ENCODE measurements around the gene AFG1L. TPM values are rescaled to one million over a fixed set of nuclear protein-coding genes. Genes with fewer than 3 reads are reported as not detected.

Gene AFG1L
- polyA plus RNA-seq, 1 of the 3 experiments (the other 2 are of a cell fraction) = 0.71 TPM

DNA sequence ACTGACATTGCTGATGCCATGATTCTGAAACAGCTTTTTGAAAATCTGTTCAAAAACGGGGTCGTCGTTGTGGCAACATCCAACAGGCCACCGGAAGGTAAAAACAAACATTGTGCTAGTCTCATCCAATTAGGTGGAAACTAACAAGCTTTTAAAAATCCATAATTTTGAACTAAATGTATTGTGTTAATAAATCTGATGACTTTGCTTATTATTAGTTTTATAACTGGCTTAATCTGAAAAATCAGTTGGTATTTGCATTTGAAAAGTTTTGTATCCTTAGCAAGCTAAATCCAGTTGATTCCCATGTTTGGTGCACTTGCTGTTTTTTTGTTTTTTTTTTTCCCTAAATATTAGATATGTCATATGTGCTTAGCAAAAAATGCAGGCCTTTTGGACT, 71.4 kb downstream of the AFG1L start:
- 95% methylated on average over 4 of the region's 4 CpGs for WGBS (ENCODE audit: low lambda C conversion rate)
- POLR2A ChIA-PET = no interaction called here

More for the DNA sequence above, 71.4 kb downstream of the AFG1L start:
- Histone ChIP-seq H3K27me3 (ENCODE audit: insufficient read depth) (no peaks in the 10 kb centered on the region), H3F3A (replicated peaks; ENCODE audit: insufficient read depth) (peaks cover 5% of the 10 kb centered on the region), H3K27ac (ENCODE audit: low read depth in 2 of 2, low read length in 1 of 2) (no peak overlapping the region), H3K4me2 (no peak overlapping the region), H2AFZ (ENCODE audit: low read depth) (no peak overlapping the region), H3K9me2 (no peaks in the 10 kb centered on the region), H3K4me3 (ENCODE audit: low read depth in 2 of 2, low read length in 1 of 2) (no peak overlapping the region), H3K9ac (no peak overlapping the region), H3K36me3 (replicated peaks in 1 of 2; ENCODE audit: control insufficient read depth in 1 of 2, insufficient read depth in 2 of 2, low read length in 1 of 2) (no peaks in the 10 kb centered on the region), H4K20me1 (ENCODE audit: insufficient read depth) (no peaks in the 10 kb centered on the region), H3K4me1 (ENCODE audit: control insufficient read depth in 1 of 2, insufficient read depth in 2 of 2, low read depth in 1 of 2, low read length in 1 of 2) (no peaks in the 10 kb centered on the region; a peak in 2 of 4 replicates), H3K79me2 (ENCODE audit: insufficient read depth) (no peaks in the 10 kb centered on the region), H3K9me3 (no peaks in the 10 kb centered on the region)
- DNase-seq = no peak
- no peak for TF ChIP-seq POLR2AphosphoS5 (IDR thresholded peaks at IDR 0.05; ENCODE audit: low read depth, low read length)
- TF ChIP-seq FOXM1 (IDR thresholded peaks at IDR 0.05; ENCODE audit: low read depth) = no peak
- no peak for TF ChIP-seq GATA2 (CRISPR knock-in tag; IDR thresholded peaks at IDR 0.05)
- TF ChIP-seq RFX5 (IDR thresholded peaks at IDR 0.05; ENCODE audit: low read length) = no peak
- TF ChIP-seq, protein P1, sequence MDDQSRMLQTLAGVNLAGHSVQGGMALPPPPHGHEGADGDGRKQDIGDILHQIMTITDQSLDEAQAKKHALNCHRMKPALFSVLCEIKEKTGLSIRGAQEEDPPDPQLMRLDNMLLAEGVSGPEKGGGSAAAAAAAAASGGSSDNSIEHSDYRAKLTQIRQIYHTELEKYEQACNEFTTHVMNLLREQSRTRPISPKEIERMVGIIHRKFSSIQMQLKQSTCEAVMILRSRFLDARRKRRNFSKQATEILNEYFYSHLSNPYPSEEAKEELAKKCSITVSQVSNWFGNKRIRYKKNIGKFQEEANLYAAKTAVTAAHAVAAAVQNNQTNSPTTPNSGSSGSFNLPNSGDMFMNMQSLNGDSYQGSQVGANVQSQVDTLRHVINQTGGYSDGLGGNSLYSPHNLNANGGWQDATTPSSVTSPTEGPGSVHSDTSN (IDR thresholded peaks at IDR 0.05) = no peak
- TF ChIP-seq NFIC (IDR thresholded peaks at IDR 0.05; ENCODE audit: borderline replicate concordance) = no peak
- TF ChIP-seq, protein P2, sequence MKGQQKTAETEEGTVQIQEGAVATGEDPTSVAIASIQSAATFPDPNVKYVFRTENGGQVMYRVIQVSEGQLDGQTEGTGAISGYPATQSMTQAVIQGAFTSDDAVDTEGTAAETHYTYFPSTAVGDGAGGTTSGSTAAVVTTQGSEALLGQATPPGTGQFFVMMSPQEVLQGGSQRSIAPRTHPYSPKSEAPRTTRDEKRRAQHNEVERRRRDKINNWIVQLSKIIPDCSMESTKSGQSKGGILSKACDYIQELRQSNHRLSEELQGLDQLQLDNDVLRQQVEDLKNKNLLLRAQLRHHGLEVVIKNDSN (IDR thresholded peaks at IDR 0.05; ENCODE audit: borderline replicate concordance, low read depth) = no peak
- TF ChIP-seq FOXJ3 (CRISPR knock-in tag; IDR thresholded peaks at IDR 0.05) = no peak
- TF ChIP-seq MXI1 (IDR thresholded peaks at IDR 0.05; ENCODE audit: low read depth, low read length) = no peak
- TF ChIP-seq, protein P3, sequence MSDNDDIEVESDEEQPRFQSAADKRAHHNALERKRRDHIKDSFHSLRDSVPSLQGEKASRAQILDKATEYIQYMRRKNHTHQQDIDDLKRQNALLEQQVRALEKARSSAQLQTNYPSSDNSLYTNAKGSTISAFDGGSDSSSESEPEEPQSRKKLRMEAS (IDR thresholded peaks at IDR 0.05; ENCODE audit: low read depth) = no peak
- TF ChIP-seq, protein P4, sequence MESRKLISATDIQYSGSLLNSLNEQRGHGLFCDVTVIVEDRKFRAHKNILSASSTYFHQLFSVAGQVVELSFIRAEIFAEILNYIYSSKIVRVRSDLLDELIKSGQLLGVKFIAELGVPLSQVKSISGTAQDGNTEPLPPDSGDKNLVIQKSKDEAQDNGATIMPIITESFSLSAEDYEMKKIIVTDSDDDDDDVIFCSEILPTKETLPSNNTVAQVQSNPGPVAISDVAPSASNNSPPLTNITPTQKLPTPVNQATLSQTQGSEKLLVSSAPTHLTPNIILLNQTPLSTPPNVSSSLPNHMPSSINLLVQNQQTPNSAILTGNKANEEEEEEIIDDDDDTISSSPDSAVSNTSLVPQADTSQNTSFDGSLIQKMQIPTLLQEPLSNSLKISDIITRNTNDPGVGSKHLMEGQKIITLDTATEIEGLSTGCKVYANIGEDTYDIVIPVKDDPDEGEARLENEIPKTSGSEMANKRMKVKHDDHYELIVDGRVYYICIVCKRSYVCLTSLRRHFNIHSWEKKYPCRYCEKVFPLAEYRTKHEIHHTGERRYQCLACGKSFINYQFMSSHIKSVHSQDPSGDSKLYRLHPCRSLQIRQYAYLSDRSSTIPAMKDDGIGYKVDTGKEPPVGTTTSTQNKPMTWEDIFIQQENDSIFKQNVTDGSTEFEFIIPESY (IDR thresholded peaks at IDR 0.05; ENCODE audit: borderline replicate concordance, low read depth) = no peak
- no peak for TF ChIP-seq MEF2A (IDR thresholded peaks at IDR 0.05; ENCODE audit: borderline replicate concordance, low read depth)
- TF ChIP-seq SIN3A (IDR thresholded peaks at IDR 0.05; ENCODE audit: borderline replicate concordance, low read depth, low read length) = no peak
- no peak for TF ChIP-seq CHD2 (IDR thresholded peaks at IDR 0.05; ENCODE audit: low read length, partially characterized antibody)
- TF ChIP-seq, protein P5, sequence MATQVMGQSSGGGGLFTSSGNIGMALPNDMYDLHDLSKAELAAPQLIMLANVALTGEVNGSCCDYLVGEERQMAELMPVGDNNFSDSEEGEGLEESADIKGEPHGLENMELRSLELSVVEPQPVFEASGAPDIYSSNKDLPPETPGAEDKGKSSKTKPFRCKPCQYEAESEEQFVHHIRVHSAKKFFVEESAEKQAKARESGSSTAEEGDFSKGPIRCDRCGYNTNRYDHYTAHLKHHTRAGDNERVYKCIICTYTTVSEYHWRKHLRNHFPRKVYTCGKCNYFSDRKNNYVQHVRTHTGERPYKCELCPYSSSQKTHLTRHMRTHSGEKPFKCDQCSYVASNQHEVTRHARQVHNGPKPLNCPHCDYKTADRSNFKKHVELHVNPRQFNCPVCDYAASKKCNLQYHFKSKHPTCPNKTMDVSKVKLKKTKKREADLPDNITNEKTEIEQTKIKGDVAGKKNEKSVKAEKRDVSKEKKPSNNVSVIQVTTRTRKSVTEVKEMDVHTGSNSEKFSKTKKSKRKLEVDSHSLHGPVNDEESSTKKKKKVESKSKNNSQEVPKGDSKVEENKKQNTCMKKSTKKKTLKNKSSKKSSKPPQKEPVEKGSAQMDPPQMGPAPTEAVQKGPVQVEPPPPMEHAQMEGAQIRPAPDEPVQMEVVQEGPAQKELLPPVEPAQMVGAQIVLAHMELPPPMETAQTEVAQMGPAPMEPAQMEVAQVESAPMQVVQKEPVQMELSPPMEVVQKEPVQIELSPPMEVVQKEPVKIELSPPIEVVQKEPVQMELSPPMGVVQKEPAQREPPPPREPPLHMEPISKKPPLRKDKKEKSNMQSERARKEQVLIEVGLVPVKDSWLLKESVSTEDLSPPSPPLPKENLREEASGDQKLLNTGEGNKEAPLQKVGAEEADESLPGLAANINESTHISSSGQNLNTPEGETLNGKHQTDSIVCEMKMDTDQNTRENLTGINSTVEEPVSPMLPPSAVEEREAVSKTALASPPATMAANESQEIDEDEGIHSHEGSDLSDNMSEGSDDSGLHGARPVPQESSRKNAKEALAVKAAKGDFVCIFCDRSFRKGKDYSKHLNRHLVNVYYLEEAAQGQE (IDR thresholded peaks at IDR 0.05; ENCODE audit: low read depth, low read length) = no peak
- CTCF ChIA-PET = interaction anchor here (1.3 to 1.5 kb wide), 2 partner anchors 9 to 71 kb away, joined by 3 to 4 read pairs; no protein-coding TSS in a partner anchor

All from SK-N-SH (cell line).